ENCODE data around the gene WDR64. TPM values are rescaled to one million over a fixed set of nuclear protein-coding genes. Genes with fewer than 3 reads are reported as not detected.
A peak's percentile ranks its signal among the peaks of the same experiment; 100 is the strongest.

Gene WDR64
- total RNA-seq, 1 donor = not detected

DNA sequence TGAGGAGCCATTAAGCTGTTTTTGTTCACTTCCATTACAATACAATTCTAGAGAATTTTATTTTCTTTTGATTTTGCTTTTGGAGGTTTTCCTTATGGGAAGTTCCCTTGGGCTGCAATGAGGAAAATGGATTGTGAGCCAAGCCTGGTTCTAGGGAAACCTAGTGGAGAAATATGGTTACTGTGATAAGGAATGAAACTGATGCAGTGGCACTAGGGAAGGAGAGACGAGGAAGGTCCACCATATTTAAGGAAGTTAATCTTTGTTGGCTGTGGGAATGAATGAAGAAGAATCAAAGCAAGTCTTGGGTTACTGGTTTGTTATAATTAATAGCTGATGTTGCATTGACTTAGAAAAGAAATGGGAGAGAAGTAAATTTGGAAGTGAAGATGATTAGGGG is 40.3 kb upstream of the WDR64 start:
- Histone ChIP-seq H3K9me3 (ENCODE audit: low read depth, low read length) (no peaks in the 10 kb centered on the region), H3K4me2 (ENCODE audit: insufficient read depth, low read length) (no peak overlapping the region), H3K27ac (ENCODE audit: low read depth, low read length) (peak overlapping the region; percentile 91), H3K4me1 (ENCODE audit: insufficient read depth, low read length) (peaks cover 50% of the 10 kb centered on the region), H2AFZ (ENCODE audit: low read length) (peak overlapping the region; percentile 33), H3K27me3 (ENCODE audit: insufficient read depth, low read length) (no peaks in the 10 kb centered on the region), H4K20me1 (ENCODE audit: insufficient read depth, low read length) (no peaks in the 10 kb centered on the region), H3K36me3 (ENCODE audit: insufficient read depth, low read length) (no peaks in the 10 kb centered on the region), H3K79me2 (ENCODE audit: insufficient read depth, low read length) (no peaks in the 10 kb centered on the region), H3K4me3 (ENCODE audit: insufficient read depth, low read length) (no peak overlapping the region)
- no peak for DNase-seq (ENCODE audit: insufficient read length, low spot score, missing footprints)
- TF ChIP-seq, protein P1, sequence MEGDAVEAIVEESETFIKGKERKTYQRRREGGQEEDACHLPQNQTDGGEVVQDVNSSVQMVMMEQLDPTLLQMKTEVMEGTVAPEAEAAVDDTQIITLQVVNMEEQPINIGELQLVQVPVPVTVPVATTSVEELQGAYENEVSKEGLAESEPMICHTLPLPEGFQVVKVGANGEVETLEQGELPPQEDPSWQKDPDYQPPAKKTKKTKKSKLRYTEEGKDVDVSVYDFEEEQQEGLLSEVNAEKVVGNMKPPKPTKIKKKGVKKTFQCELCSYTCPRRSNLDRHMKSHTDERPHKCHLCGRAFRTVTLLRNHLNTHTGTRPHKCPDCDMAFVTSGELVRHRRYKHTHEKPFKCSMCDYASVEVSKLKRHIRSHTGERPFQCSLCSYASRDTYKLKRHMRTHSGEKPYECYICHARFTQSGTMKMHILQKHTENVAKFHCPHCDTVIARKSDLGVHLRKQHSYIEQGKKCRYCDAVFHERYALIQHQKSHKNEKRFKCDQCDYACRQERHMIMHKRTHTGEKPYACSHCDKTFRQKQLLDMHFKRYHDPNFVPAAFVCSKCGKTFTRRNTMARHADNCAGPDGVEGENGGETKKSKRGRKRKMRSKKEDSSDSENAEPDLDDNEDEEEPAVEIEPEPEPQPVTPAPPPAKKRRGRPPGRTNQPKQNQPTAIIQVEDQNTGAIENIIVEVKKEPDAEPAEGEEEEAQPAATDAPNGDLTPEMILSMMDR (IDR thresholded peaks at IDR 0.05; ENCODE audit: extremely low read depth, low read depth, low read length) = no peak

DNA sequence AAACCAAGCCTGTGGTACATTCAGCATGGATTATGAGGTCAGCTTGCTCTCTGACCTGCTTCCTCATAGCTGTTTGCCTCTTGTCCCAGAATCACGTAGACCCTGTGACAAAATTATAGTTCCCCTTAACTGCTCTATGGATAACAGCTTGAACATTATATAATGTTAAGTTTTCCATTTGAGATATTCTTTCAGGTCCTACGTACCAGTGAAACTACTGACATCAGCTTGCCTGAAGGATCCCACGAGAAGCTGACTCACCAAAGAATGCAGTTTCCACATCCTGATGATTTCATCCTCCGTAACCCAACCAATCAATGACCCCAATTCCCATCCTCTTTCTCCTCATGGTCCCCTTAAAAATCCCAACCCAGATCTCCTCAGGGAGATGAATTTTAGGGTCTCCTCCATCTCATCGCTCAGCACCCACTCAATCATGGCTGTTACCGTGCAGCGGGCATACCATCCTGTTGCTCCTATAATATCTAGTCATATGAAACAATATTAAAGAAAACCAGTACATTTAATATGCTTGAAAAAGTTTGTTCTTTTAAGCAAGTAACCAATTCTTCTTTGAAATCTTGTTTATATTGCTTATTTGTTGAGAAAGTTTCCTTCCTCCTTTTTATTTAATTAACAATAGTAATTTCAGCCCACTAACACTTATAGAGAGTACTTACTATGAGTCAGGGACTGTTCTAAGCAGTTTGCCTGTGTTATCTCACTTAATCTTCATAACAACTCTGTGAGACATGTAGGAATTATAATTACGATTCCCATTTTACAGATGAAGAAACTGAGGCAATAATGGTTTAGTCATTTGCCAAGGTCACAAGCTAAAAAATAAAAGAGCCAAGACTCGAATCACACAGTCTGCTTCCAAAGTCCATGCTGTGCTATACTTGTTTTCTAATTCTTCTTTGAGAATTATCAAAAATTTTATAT is 39.3 kb upstream of the WDR64 start:
- no peaks in the 10 kb centered on the region for H3K9me3 ChIP-seq (ENCODE audit: low read depth, low read length)
- peak overlapping the region; percentile 91 for H3K27ac ChIP-seq (ENCODE audit: low read depth, low read length)
- no peak for DNase-seq (ENCODE audit: insufficient read length, low spot score, missing footprints)
- H3K4me2 ChIP-seq (ENCODE audit: insufficient read depth, low read length) = peak overlapping the region; percentile 62
- H3K4me1 ChIP-seq (ENCODE audit: insufficient read depth, low read length) = peaks cover 46% of the 10 kb centered on the region
- H3K79me2 ChIP-seq (ENCODE audit: insufficient read depth, low read length) = no peaks in the 10 kb centered on the region
- no peak overlapping the region for H3K4me3 ChIP-seq (ENCODE audit: insufficient read depth, low read length)
- no peaks in the 10 kb centered on the region for H3K36me3 ChIP-seq (ENCODE audit: insufficient read depth, low read length)
- TF ChIP-seq, protein P1 (IDR thresholded peaks at IDR 0.05; ENCODE audit: extremely low read depth, low read depth, low read length) = no peak
- no peaks in the 10 kb centered on the region for H3K27me3 ChIP-seq (ENCODE audit: insufficient read depth, low read length)
- H2AFZ ChIP-seq (ENCODE audit: low read length) = peak overlapping the region; percentile 38
- no peaks in the 10 kb centered on the region for H4K20me1 ChIP-seq (ENCODE audit: insufficient read depth, low read length)

DNA sequence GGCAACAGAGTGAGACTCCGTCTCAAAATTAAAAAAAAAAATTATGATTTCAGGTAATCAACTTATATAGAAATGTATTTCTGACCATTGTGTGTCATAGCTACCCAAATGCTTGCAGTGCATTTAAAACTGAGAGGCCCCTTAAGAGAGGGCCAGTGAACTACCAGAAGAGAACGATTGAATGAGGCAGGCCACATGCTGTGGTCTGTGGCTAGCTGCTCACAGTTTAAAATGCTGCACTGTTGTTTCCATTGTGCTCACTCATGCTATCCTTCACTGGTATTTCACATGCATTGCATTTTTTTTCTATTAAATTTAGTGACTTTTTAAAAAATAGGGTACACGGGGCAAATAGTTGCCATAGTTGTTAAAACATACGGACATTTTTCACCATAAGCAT is 37.9 kb upstream of the WDR64 start:
- no peaks in the 10 kb centered on the region for H3K27me3 ChIP-seq (ENCODE audit: insufficient read depth, low read length)
- no peak for DNase-seq (ENCODE audit: insufficient read length, low spot score, missing footprints)
- H2AFZ ChIP-seq (ENCODE audit: low read length) = no peak overlapping the region
- no peak overlapping the region for H3K4me3 ChIP-seq (ENCODE audit: insufficient read depth, low read length)
- H3K36me3 ChIP-seq (ENCODE audit: insufficient read depth, low read length) = no peaks in the 10 kb centered on the region
- H4K20me1 ChIP-seq (ENCODE audit: insufficient read depth, low read length) = no peaks in the 10 kb centered on the region
- peak overlapping the region; percentile 44 for H3K27ac ChIP-seq (ENCODE audit: low read depth, low read length)
- H3K4me1 ChIP-seq (ENCODE audit: insufficient read depth, low read length) = peaks cover 33% of the 10 kb centered on the region
- H3K9me3 ChIP-seq (ENCODE audit: low read depth, low read length) = no peaks in the 10 kb centered on the region
- H3K79me2 ChIP-seq (ENCODE audit: insufficient read depth, low read length) = no peaks in the 10 kb centered on the region
- H3K4me2 ChIP-seq (ENCODE audit: insufficient read depth, low read length) = no peak overlapping the region
- TF ChIP-seq, protein P1 (IDR thresholded peaks at IDR 0.05; ENCODE audit: extremely low read depth, low read depth, low read length) = no peak

DNA sequence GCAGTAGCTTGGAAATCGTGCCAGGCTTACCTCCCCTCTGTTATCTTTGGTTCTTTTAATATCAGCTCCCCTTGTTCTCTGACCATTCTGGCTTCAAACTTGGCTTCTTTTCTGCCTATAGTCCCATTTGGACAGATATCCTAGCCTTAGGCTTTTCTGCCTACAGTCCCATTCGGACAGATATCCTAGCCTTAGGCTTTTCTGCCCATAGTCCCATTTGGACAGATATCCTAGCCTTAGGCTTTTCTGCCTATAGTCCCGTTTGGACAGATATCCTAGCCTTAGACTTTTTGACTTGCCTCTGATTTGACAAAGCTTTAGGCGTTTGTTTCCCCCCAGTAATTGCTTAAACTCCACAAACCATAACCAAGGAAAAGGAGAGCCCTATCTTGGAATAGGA is 37.5 kb upstream of the WDR64 start:
- Histone ChIP-seq H3K4me1 (ENCODE audit: insufficient read depth, low read length) (peaks cover 31% of the 10 kb centered on the region), H2AFZ (ENCODE audit: low read length) (no peak overlapping the region), H3K4me2 (ENCODE audit: insufficient read depth, low read length) (no peak overlapping the region), H4K20me1 (ENCODE audit: insufficient read depth, low read length) (no peaks in the 10 kb centered on the region), H3K4me3 (ENCODE audit: insufficient read depth, low read length) (no peak overlapping the region), H3K27me3 (ENCODE audit: insufficient read depth, low read length) (no peaks in the 10 kb centered on the region), H3K79me2 (ENCODE audit: insufficient read depth, low read length) (no peaks in the 10 kb centered on the region), H3K27ac (ENCODE audit: low read depth, low read length) (peak overlapping the region; percentile 44), H3K9me3 (ENCODE audit: low read depth, low read length) (no peaks in the 10 kb centered on the region), H3K36me3 (ENCODE audit: insufficient read depth, low read length) (no peaks in the 10 kb centered on the region)
- TF ChIP-seq, protein P1 (IDR thresholded peaks at IDR 0.05; ENCODE audit: extremely low read depth, low read depth, low read length) = no peak
- no peak for DNase-seq (ENCODE audit: insufficient read length, low spot score, missing footprints)
